GM18526 (cell line): ENCODE data around the gene E2F8.

Experiments used
- POLR2A ChIP-seq: IDR thresholded peaks from 3 replicates; pipeline ENCODE4 v1.6.1; 2011; ENCODE audit not compliant: insufficient read length; ENCODE audit errors: extremely low read depth

E2F8 gene

DNA sequence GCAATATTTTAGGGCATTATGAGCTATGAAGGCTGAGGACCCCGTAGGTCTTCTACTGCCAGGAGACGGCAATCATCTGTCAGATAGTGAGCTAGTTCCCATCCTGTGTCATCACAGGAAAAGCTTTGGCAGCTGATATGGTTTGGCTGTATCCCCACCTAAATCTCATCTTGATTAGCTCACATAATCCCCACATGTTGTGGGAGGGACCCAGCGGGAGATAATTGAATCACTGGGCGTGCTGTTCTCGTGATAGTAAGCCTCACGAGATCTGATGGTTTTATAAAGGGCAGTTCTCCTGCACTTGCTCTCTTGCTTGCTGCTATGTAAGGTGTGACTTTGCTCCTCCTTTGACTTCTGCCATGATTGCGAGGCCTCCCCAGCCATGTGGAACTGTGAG, 57.1 kb downstream of the E2F8 start:
- TF ChIP-seq POLR2A, result no peak

DNA sequence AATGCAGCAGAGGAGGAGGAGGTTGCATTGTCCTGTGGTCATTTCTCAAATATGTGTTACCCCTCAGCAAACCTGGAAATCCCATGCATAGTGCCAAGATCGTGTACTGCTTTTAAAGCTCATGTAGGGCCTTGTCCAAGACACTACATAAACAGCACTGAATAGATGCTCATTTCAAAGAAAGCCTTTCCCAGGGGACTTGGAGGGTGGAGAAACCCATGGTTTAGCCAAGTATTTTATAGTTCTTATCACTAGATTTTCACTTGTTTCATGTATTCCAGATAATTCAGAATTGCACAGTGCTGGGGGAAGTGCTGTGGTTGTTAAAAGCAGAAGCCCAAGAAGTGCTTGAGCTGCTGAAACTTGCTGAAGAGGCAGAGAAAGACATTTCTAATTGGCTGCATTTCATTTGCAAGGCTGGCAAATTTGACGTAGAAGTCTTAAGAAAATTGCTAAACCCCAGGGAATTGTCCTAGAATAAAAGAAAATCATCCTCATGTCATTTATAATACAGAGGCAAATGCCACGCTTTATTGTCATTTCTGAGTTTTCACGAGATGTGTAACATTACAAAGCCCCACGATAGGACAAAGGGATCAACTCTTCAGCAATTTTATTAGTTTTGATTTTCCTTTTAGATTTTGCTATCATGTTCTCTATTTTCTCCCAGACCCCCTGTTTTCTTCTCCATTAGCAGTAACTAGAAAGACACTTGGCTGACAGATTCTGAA, 59.0 kb downstream of the E2F8 start:
- TF ChIP-seq POLR2A, result no peak

DNA sequence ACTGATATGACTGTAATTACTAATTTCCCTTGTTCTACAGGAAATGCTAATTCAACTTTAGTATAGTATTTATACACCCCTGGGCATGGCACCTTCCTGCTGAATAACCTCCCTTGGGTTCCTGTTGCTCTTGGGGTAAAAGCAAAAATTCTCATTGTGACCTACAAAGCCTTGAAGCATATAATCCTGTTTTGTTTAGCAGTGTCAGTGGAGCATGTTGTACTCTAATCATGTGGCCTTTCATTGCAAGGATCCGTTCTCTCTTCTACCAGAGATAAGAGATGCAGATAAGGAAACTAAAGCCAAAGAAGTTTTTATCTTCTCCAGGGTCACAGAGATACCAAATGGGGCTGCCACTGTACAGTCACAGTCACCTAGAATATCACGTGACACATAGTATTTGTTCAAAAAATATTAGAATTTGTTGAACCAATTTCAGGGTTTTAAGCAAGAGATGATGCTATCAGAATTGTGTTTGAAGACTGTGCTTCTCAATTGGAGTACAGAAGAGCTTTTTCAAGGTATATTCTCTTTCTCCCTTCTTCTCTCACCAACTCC, 64.0 kb downstream of the E2F8 start:
- TF ChIP-seq POLR2A, result no peak
